DMS53 (cell line): Measurements from ENCODE around the gene ARID5B.
A peak's percentile ranks its signal among the peaks of the same experiment; 100 is the strongest.

Source experiments
- DNase-seq: peaks from one replicate; lab custom pipeline; 2025; lab: John Stamatoyannopoulos, UW

The ARID5B gene

GRCh38 chr10:61937631-61938351, 36.3 kb downstream of the ARID5B start:
- no peak for DNase-seq

GRCh38 chr10:61939902-61940301, 38.4 kb downstream of the ARID5B start:
- no peak for DNase-seq

- DNase-seq = no peak
These were observed 39.7 kb downstream of the ARID5B start for GRCh38 chr10:61941202-61941681.

- no peak for DNase-seq
These were observed 41.3 kb downstream of the ARID5B start for GRCh38 chr10:61942604-61943461.

- DNase-seq = peak; percentile 47
These were observed 42.3 kb downstream of the ARID5B start for GRCh38 chr10:61943674-61944378.

- no peak for DNase-seq
These were observed 43.1 kb downstream of the ARID5B start for GRCh38 chr10:61944410-61945147.

- no peak for DNase-seq
These were observed 48.2 kb downstream of the ARID5B start for GRCh38 chr10:61949687-61950086.

GRCh38 chr10:61950449-61951143, 49.1 kb downstream of the ARID5B start:
- DNase-seq = no peak

GRCh38 chr10:61951144-61951483, 49.6 kb downstream of the ARID5B start:
- no peak for DNase-seq

GRCh38 chr10:61952028-61952674, 50.7 kb downstream of the ARID5B start:
- no peak for DNase-seq

GRCh38 chr10:61953183-61953582, 51.7 kb downstream of the ARID5B start:
- DNase-seq = no peak

- no peak for DNase-seq
These were observed 56.3 kb downstream of the ARID5B start for GRCh38 chr10:61957806-61958205.

GRCh38 chr10:61958311-61958710, 56.8 kb downstream of the ARID5B start:
- DNase-seq = no peak

GRCh38 chr10:61958805-61959204, 57.3 kb downstream of the ARID5B start:
- DNase-seq = no peak

GRCh38 chr10:61959814-61960213, 58.3 kb downstream of the ARID5B start:
- DNase-seq = no peak

GRCh38 chr10:61960396-61961120, 59.1 kb downstream of the ARID5B start:
- no peak for DNase-seq

- no peak for DNase-seq
These were observed 59.8 kb downstream of the ARID5B start for GRCh38 chr10:61961278-61961677.

- DNase-seq = no peak
These were observed 61.5 kb downstream of the ARID5B start for GRCh38 chr10:61962971-61963370.

GRCh38 chr10:61963669-61964058, 62.2 kb downstream of the ARID5B start:
- DNase-seq = no peak

GRCh38 chr10:61964059-61964709, 62.7 kb downstream of the ARID5B start:
- DNase-seq = no peak
